ENCODE measurements around the gene PDE4D. TPM values are rescaled to one million over a fixed set of nuclear protein-coding genes. Genes with fewer than 3 reads are reported as not detected.

The PDE4D gene
- total and polyA plus RNA-seq, 2 of the 4 experiments (the other 2 are of a cell fraction) = 1.4 to 7.9 TPM

DNA sequence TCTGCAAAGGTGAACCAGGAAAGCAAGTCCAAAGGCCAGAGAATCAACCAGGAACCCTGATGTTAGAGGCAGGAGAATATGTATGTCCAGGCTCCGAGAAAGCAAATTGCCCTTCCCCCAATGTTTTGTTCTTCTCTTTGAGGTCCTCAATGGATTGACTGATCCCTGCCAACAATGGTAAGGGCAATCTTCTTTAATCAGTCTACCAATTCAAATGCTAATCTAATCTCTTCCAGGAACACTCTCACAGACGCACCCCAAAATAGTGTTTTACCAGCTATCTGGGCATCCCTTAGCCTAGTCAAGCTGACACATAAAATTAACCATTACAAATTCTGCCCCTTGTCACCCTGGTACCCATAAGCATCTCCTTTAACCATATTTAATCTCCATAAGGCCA, 912.6 kb downstream of the PDE4D start:
- H2AFZ ChIP-seq (replicated peaks; ENCODE audit: low read length, poor library complexity) = no peak overlapping the region
- no TSS peak for BruUV-seq (replicated peaks)
- H2BK5ac ChIP-seq (ENCODE audit: low read depth, low read length, poor library complexity, severe bottlenecking) = no peak overlapping the region
- H3K9ac ChIP-seq (ENCODE audit: low read depth, low read length) = no peak overlapping the region
- ATAC-seq (ENCODE audit: low read depth) (no peak), DNase-seq (no peak)
- H2AK5ac ChIP-seq (ENCODE audit: low read depth, low read length) = no peak overlapping the region
- no peak overlapping the region for H3K56ac ChIP-seq (ENCODE audit: extremely low read depth, insufficient read depth, low read length)
- no peak overlapping the region for H3K4ac ChIP-seq (ENCODE audit: low read depth, low read length)
- no peak overlapping the region for H2AK9ac ChIP-seq (replicated peaks; ENCODE audit: low read depth, low read length, poor library complexity)
- no peak overlapping the region for H3K4me3 ChIP-seq (ENCODE audit: insufficient read depth, low read depth, low read length)
- H2BK15ac ChIP-seq (ENCODE audit: low read depth, low read length) = no peak overlapping the region
- no peak overlapping the region for H4K8ac ChIP-seq (ENCODE audit: low read depth in 2 of 2, low read length in 2 of 2)
- H4K20me1 ChIP-seq (ENCODE audit: insufficient read depth, low read length) = peaks cover 2% of the 10 kb centered on the region; the same call in 1 of the 2 replicates
- WGBS, 2 experiments (ENCODE audit: extremely low coverage in 2 of 2, insufficient read length in 1 of 2) = 86% methylated on average over 1 of the region's 2 CpGs; no CpG with 5 or more reads in 1 of the 2 experiments
- no peaks in the 10 kb centered on the region for H3K9me3 ChIP-seq (ENCODE audit: control insufficient read depth, insufficient read depth, low read length)
- no peak overlapping the region for H3K27ac ChIP-seq (ENCODE audit: insufficient read depth, low read length)
- no peak overlapping the region for H2BK120ac ChIP-seq (ENCODE audit: low read depth, low read length)
- no peaks in the 10 kb centered on the region for H3K4me1 ChIP-seq (ENCODE audit: control insufficient read depth, insufficient read depth, low read length)
- H3K27me3 ChIP-seq (ENCODE audit: control insufficient read depth, insufficient read depth, low read length) = no peaks in the 10 kb centered on the region
- no peaks in the 10 kb centered on the region for H3K9me1 ChIP-seq (ENCODE audit: insufficient read depth, low read length)
- dilution Hi-C loops (cut with HindIII; ENCODE audit: low sequenced_read_pairs, unreplicated experiment) = no loop called here
- no peak overlapping the region for H3K18ac ChIP-seq (ENCODE audit: low read depth, low read length)
- H3K36me3 ChIP-seq (ENCODE audit: control insufficient read depth, insufficient read depth, low read length) = peaks cover 37% of the 10 kb centered on the region
- POLR2A ChIA-PET (ENCODE audit: unreplicated experiment) = no interaction called here
- intact Hi-C loops (cut with micrococcal nuclease) = no loop called here
- peaks cover 0 to 21% of the 10 kb centered on the region in 2 experiments; a peak in 3 of 4 replicates for H3K79me1 ChIP-seq (ENCODE audit: low read depth in 1 of 2, low read length in 2 of 2)
- no peak overlapping the region for H4K91ac ChIP-seq (ENCODE audit: insufficient read depth, low read depth, low read length)
- no peak overlapping the region for H4K5ac ChIP-seq (ENCODE audit: low read depth, low read length)
- in situ Hi-C loops (cut with MboI; ENCODE audit: low sequenced_read_pairs) = no loop called here
- no peak overlapping the region for H3K23ac ChIP-seq (ENCODE audit: low read depth, low read length)
- no peak overlapping the region for H2BK20ac ChIP-seq (ENCODE audit: low read depth, low read length)
- CTCF ChIA-PET = no interaction called here
- TF ChIP-seq SMC3 (IDR thresholded peaks at IDR 0.05; ENCODE audit: low read depth, low read length) = no peak
- no peak for TF ChIP-seq MAFK (IDR thresholded peaks at IDR 0.05; ENCODE audit: low read depth, low read length)
- no peak for TF ChIP-seq MAZ (IDR thresholded peaks at IDR 0.05; ENCODE audit: borderline replicate concordance, low read depth, low read length)
- TF ChIP-seq POLR2A (IDR thresholded peaks at IDR 0.05; ENCODE audit: low read depth, low read length) = no peak
- TF ChIP-seq FOS (IDR thresholded peaks at IDR 0.05; ENCODE audit: low read depth, low read length) = no peak
- TF ChIP-seq, protein P1, sequence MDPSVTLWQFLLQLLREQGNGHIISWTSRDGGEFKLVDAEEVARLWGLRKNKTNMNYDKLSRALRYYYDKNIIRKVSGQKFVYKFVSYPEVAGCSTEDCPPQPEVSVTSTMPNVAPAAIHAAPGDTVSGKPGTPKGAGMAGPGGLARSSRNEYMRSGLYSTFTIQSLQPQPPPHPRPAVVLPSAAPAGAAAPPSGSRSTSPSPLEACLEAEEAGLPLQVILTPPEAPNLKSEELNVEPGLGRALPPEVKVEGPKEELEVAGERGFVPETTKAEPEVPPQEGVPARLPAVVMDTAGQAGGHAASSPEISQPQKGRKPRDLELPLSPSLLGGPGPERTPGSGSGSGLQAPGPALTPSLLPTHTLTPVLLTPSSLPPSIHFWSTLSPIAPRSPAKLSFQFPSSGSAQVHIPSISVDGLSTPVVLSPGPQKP (IDR thresholded peaks at IDR 0.05; ENCODE audit: borderline replicate concordance, low read depth, low read length) = no peak
- TF ChIP-seq BHLHE40 (IDR thresholded peaks at IDR 0.05; ENCODE audit: low read depth, low read length) = no peak
- TF ChIP-seq CEBPB (IDR thresholded peaks at IDR 0.05; ENCODE audit: low read depth, low read length) = no peak
- no peak for TF ChIP-seq CHD1 (IDR thresholded peaks at IDR 0.05; ENCODE audit: low read depth, low read length)
- no peak for TF ChIP-seq NFE2L2 (IDR thresholded peaks at IDR 0.05; ENCODE audit: low read depth, low read length)
- no peak for TF ChIP-seq RAD21 (IDR thresholded peaks at IDR 0.05; ENCODE audit: low read length)
- TF ChIP-seq RCOR1 (IDR thresholded peaks at IDR 0.05; ENCODE audit: insufficient replicate concordance, low read length) = no peak
- TF ChIP-seq MXI1 (IDR thresholded peaks at IDR 0.05; ENCODE audit: borderline replicate concordance, low read depth, low read length) = no peak
- no peak for TF ChIP-seq USF2 (IDR thresholded peaks at IDR 0.05; ENCODE audit: low read depth, low read length)
- TF ChIP-seq CTCF (conservative IDR thresholded peaks at IDR 0.05; ENCODE audit: low read depth, low read length) = no peak
- TF ChIP-seq RFX5 (IDR thresholded peaks at IDR 0.05; ENCODE audit: low read depth, low read length) = no peak
- no peak overlapping the region for H3K4me2 ChIP-seq (ENCODE audit: low read depth, low read length)
- H3K14ac ChIP-seq (replicated peaks; ENCODE audit: low read depth, low read length) = no peak overlapping the region

Data from IMR-90 (cell line).